Measurements from ENCODE around the gene ZNF597.

- TF ChIP-seq RAD51 (IDR thresholded peaks at IDR 0.05) (no peak), POLR2A (IDR thresholded peaks at IDR 0.05; ENCODE audit: low read depth, low read length) (peak; percentile 48; the same call in 1 of the 2 replicates), JUNB (IDR thresholded peaks at IDR 0.05) (no peak), EP300 (IDR thresholded peaks at IDR 0.05; ENCODE audit: borderline replicate concordance in 1 of 2, control insufficient read depth in 1 of 2, low read depth in 2 of 2, low read length in 2 of 2) (no peak), ZSCAN29 (IDR thresholded peaks at IDR 0.05) (no peak), MXI1 (IDR thresholded peaks at IDR 0.05; ENCODE audit: low read depth, low read length) (no peak), CTCF (IDR thresholded peaks at IDR 0.05 in 2 of 3, conservative IDR thresholded peaks at IDR 0.05 in 1 of 3; ENCODE audit: control insufficient read depth in 2 of 3, extremely low read depth in 1 of 3, insufficient read depth in 1 of 3, low read depth in 3 of 3, low read length in 3 of 3) (no peak)
These were observed 11.5 kb downstream of the ZNF597 start for GRCh38 chr16:3431779-3432219.
